K562 (cell line): Measurements from ENCODE around the gene CTIF. TPM values are rescaled to one million over a fixed set of nuclear protein-coding genes. Genes with fewer than 3 reads are reported as not detected.

Experiments used
- ATAC-seq: fragments of 200-7000 bp; cut with Tn5 transposase; 3 replicates; pipeline ENCODE4 v1.9.1; 2020; ENCODE audit warnings: moderate library complexity
- BruUV-seq: library from RNA; stranded (reverse); fragments of 400-500 nt; replicated peaks from 2 replicates; lab custom pipeline; 2021; lab: Mats Ljungman, UMichigan
- CTCF ChIA-PET: fragments of 300-600 bp; formaldehyde crosslinking; extraction: SDS; loops from one replicate; lab custom pipeline; 2021; ENCODE audit warnings: low intra/inter-chr PET ratio; lab: Yijun Ruan, JAX
- POLR2A ChIA-PET: fragments of 300-600, 350-650 bp; sonication (Branson Sonifier 250); formaldehyde crosslinking; extraction: SDS; loops from one replicate; lab custom pipeline; 2021; ENCODE audit warnings: antibody characterized with exemption, inconsistent platforms; lab: Yijun Ruan, JAX
- DNase-seq, 4 experiments: peaks; one replicate each; pipeline versions ENCODE4 v3.0.0 to v3.0.0-alpha.2; 2011 to 2018; ENCODE audit warnings: low spot score in 3 of 4, mixed read lengths in 3 of 4; ENCODE audit errors: extremely low read depth in 1 of 4
- FAIRE-seq: peaks from 2 replicates; lab custom pipeline; 2011; peaks lifted over from hg19 to GRCh38; lab: Jason Lieb, UNC
- H2AFZ ChIP-seq: 2 replicates; pipeline ENCODE4 v1.6.0; 2011; ENCODE audit warnings: low read depth, low read length, control low read depth, inconsistent platforms
- H3K27ac ChIP-seq: fragments of 200-600 bp; 3 replicates; pipeline ENCODE4 v1.8.0; 2011; ENCODE audit warnings: low read depth, mild to moderate bottlenecking, control low read depth, inconsistent platforms, low read length, moderate library complexity, mixed read lengths; ENCODE audit errors: extremely low read depth
- H3K27me3 ChIP-seq, 2 experiments: fragments of 300-600 bp in 1 of 2; 2 replicates in 1 of 2; 3 replicates in 1 of 2; pipeline versions ENCODE4 v1.6.0 to v1.8.0; 2011; ENCODE audit warnings: inconsistent platforms in 2 of 2, low read length in 2 of 2, mild to moderate bottlenecking in 1 of 2, mixed read lengths in 1 of 2, moderate library complexity in 1 of 2; ENCODE audit not compliant: control insufficient read depth in 2 of 2, insufficient read depth in 2 of 2
- H3K36me3 ChIP-seq: fragments of 300-600 bp; 3 replicates; pipeline ENCODE4 v1.8.0; 2011; ENCODE audit warnings: mild to moderate bottlenecking, low read length, inconsistent platforms; ENCODE audit not compliant: control insufficient read depth, insufficient read depth
- H3K4me1 ChIP-seq, 2 experiments: fragments of 200-600 bp in 1 of 2; replicated peaks in 1 of 2; 2 replicates in 1 of 2; 3 replicates in 1 of 2; pipeline versions ENCODE4 v1.5.1 to v1.8.0; 2011; ENCODE audit warnings: inconsistent platforms in 2 of 2, low read length in 2 of 2, mild to moderate bottlenecking in 1 of 2, mixed read lengths in 1 of 2, moderate library complexity in 1 of 2; ENCODE audit not compliant: control insufficient read depth in 2 of 2, insufficient read depth in 2 of 2
- H3K4me2 ChIP-seq: 2 replicates; pipeline ENCODE4 v1.6.1; 2011; ENCODE audit warnings: low read length, control low read depth, inconsistent platforms, mixed read lengths; ENCODE audit not compliant: insufficient read depth
- H3K4me3 ChIP-seq: fragments of 200-600 bp; sonication (generic), shearing (Covaris generic); 2 replicates; pipeline ENCODE4 v1.5.1; 2016; ENCODE audit warnings: control low read depth, inconsistent platforms
- H3K79me2 ChIP-seq: fragments of 200-600 bp; 3 replicates; pipeline ENCODE4 v1.8.0; 2011; ENCODE audit warnings: low read length, inconsistent platforms; ENCODE audit not compliant: control insufficient read depth, insufficient read depth
- H3K9ac ChIP-seq, 2 experiments: 2 replicates each; pipeline versions ENCODE4 v1.6.0 to v1.6.1; 2011; ENCODE audit warnings: low read depth in 2 of 2, low read length in 2 of 2, control low read depth in 1 of 2, inconsistent platforms in 1 of 2, mild to moderate bottlenecking in 1 of 2, mixed read lengths in 1 of 2; ENCODE audit not compliant: insufficient read depth in 1 of 2
- H3K9me1 ChIP-seq: one replicate; pipeline ENCODE4 v1.6.0; 2011; ENCODE audit warnings: inconsistent platforms, mild to moderate bottlenecking, low read length, moderate library complexity; ENCODE audit not compliant: control insufficient read depth, insufficient read depth
- H3K9me3 ChIP-seq: replicated peaks from 2 replicates; pipeline ENCODE4 v1.5.1; 2011; ENCODE audit warnings: low read depth, low read length, inconsistent platforms; ENCODE audit not compliant: control insufficient read depth, insufficient read depth
- H4K20me1 ChIP-seq: replicated peaks from 2 replicates; pipeline ENCODE4 v1.6.1; 2011; ENCODE audit warnings: low read length, inconsistent platforms, mixed read lengths; ENCODE audit not compliant: control insufficient read depth, insufficient read depth
- CEBPG ChIP-seq, 3 experiments: fragments of 200-800 bp in 1 of 3; sonication (Bioruptor generic) in 1 of 3; sonication (generic) in 1 of 3; formaldehyde crosslinking in 1 of 3; IDR thresholded peaks in 2 of 3; conservative IDR thresholded peaks in 1 of 3; 2 replicates each; pipeline versions ENCODE4 v1.6.1 to v1.8.0; 2016 to 2022; ENCODE audit warnings: missing compliant biosample characterization in 2 of 3, missing genetic modification characterization in 2 of 3, mild to moderate bottlenecking in 1 of 3, missing genetic modification reagents in 1 of 3
- HSF4 ChIP-seq: fragments of 250-450 bp; sonication (Bioruptor Pico); IDR thresholded peaks from 2 replicates; pipeline ENCODE4 v2.1.2; 2022; ENCODE audit warnings: mild to moderate bottlenecking, moderate library complexity, borderline replicate concordance
- ILF3 ChIP-seq: fragments of 450-650 bp; IDR thresholded peaks from 2 replicates; pipeline ENCODE4 v1.6.1; 2018; ENCODE audit warnings: antibody characterized with exemption, mild to moderate bottlenecking, moderate library complexity, borderline replicate concordance
- KAT7 ChIP-seq: sonication (generic); formaldehyde crosslinking; IDR thresholded peaks from 2 replicates; pipeline ENCODE4 v1.8.0; 2022; ENCODE audit warnings: missing genetic modification reagents, mild to moderate bottlenecking, borderline replicate concordance
- L3MBTL2 ChIP-seq: fragments of 450-650 bp; IDR thresholded peaks from 2 replicates; pipeline ENCODE4 v1.6.1; 2016; ENCODE audit warnings: mild to moderate bottlenecking, moderate library complexity
- ZNF197 ChIP-seq: fragments of 200-800 bp; sonication (Bioruptor generic); IDR thresholded peaks from 2 replicates; pipeline ENCODE4 v1.6.1; 2016; ENCODE audit warnings: low read depth, missing genetic modification characterization, missing compliant biosample characterization
- ZNF507 ChIP-seq: conservative IDR thresholded peaks from 2 replicates; pipeline ENCODE4 v1.6.1; 2017; ENCODE audit warnings: missing genetic modification characterization, missing compliant biosample characterization
- WGBS: fragments of 100-300 bp; shearing (Covaris generic); methylation state at CpG from one replicate; pipeline ENCODE4 v1.1.6; 2016; ENCODE audit warnings: low coverage, mixed read lengths; ENCODE audit not compliant: insufficient coverage; ENCODE audit errors: missing lambda C conversion rate; 5-methylcytosine and 5-hydroxymethylcytosine counted together
- in situ Hi-C: fragments of 300-500 bp; cut with MboI; formaldehyde crosslinking; loops from 4 replicates; pipeline ENCODE4 v1.15.0; 2018; ENCODE audit warnings: inconsistent platforms, mixed read lengths
- intact Hi-C: fragments of 100-400 bp; cut with micrococcal nuclease; formaldehyde crosslinking; loops from 2 replicates; pipeline ENCODE4 v1.14.2; 2022
- polyA plus RNA-seq, 8 experiments: library from polyadenylated mRNA; depleted of rRNA in 4 of 8; stranded (reverse) in 5 of 8; unstranded in 3 of 8; fragments of >200 nt; fragmentation: Nextera tagmentation in 2 of 8; fragmentation: Illumina TruSeq in 1 of 8; extraction: Ambion mirVana in 2 of 8; extraction: Trizol in 1 of 8; gene quantifications; 2 replicates each; pipeline versions ENCODE4 v1.2.1 to v1.2.3, GENCODE V29; 2011 to 2014; ENCODE audit warnings: inconsistent platforms in 1 of 8, missing spikeins in 1 of 8
- total RNA-seq, 7 experiments: library from RNA; depleted of rRNA in 6 of 7; stranded (reverse); fragments of >200 nt in 6 of 7; fragmentation: Illumina TruSeq in 2 of 7; extraction: Trizol in 2 of 7; gene quantifications; 2 replicates each; pipeline versions ENCODE4 v1.2.1 to v1.2.3, GENCODE V29; 2011 to 2021; ENCODE audit warnings: low replicate concordance in 1 of 7
- TF ChIP-seq, protein P1 (sequence below), 2 experiments: fragments of 450-650 bp in 1 of 2; sonication (generic) in 1 of 2; formaldehyde crosslinking in 1 of 2; IDR thresholded peaks in 1 of 2; conservative IDR thresholded peaks in 1 of 2; 2 replicates each; pipeline versions ENCODE4 v1.6.1 to v1.8.1; 2016 to 2023; ENCODE audit warnings: mild to moderate bottlenecking in 2 of 2, moderate library complexity in 2 of 2, inconsistent platforms in 1 of 2, missing genetic modification reagents in 1 of 2
- TF ChIP-seq, protein P2 (sequence below): fragments of 450-650 bp; IDR thresholded peaks from one replicate; pipeline ENCODE4 v1.6.1; 2018; ENCODE audit warnings: mild to moderate bottlenecking, moderate library complexity; ENCODE audit not compliant: partially characterized antibody
- TF ChIP-seq, protein P3 (sequence below): fragments of 250-450 bp; sonication (Bioruptor Pico); IDR thresholded peaks from 2 replicates; pipeline ENCODE4 v1.4.0; 2020; ENCODE audit warnings: mild to moderate bottlenecking

The CTIF gene
- total and polyA plus RNA-seq, 9 of the 15 experiments (the other 6 are each of a cell fraction or from before 2014, with no cell fraction given): 0.17 to 11.5 (median 2.2) TPM

DNA sequence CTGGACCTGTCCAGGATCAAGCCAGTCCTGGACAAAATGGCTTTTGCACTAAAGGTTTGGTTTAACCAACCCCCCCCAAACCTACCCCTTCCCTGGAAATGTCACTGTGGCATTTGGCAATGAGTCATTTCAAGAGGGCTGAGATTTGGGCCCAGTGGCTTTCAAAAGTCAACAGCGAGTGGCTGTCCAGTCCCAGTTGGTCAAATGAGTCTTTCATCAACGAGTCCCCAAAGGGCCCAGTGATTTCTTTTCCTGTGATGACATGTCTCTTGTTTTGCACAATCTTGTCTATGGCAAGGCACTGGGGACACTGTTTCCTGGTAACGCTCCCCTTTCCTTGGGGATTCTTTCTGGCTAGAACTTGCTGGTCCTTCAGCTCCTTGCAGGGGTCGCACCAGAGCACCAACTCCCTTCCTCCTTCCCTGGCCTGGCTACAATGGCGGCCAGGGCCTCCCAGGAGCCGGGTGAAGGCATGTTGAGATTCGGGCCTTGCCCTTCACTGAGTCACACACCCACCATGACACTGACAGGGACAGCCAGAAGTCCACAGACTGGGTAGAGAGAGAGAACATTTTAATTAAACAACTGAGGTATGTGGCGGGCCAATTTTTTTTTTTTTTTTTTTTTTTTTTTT is 324.7 kb downstream of the CTIF start:
- no peak for TF ChIP-seq ZNF507 (tag)
- TF ChIP-seq, protein P1, sequence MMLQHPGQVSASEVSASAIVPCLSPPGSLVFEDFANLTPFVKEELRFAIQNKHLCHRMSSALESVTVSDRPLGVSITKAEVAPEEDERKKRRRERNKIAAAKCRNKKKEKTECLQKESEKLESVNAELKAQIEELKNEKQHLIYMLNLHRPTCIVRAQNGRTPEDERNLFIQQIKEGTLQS (IDR thresholded peaks at IDR 0.05): 0 out of 2 replicates have a peak, but pooled peaks have one; percentile 13
- TF ChIP-seq, protein P1 (CRISPR knock-in tag; conservative IDR thresholded peaks at IDR 0.05): no peak
- POLR2A ChIA-PET: no interaction called here
- in situ Hi-C loops (no loop called here), intact Hi-C loops (no loop called here)
- no peak overlapping the region for H3K9ac ChIP-seq
- BruUV-seq: no TSS peak
- H3K4me2 ChIP-seq: no peak overlapping the region
- 67% methylated on average over 7 of the region's 8 CpGs for WGBS
- no peak for ATAC-seq
- H3K79me2 ChIP-seq: no peaks in the 10 kb centered on the region
- no peaks in the 10 kb centered on the region for H4K20me1 ChIP-seq
- no peak overlapping the region for H3K27ac ChIP-seq
- no peaks in the 10 kb centered on the region for H3K27me3 ChIP-seq
- no peaks in the 10 kb centered on the region for H3K36me3 ChIP-seq
- no peak overlapping the region for H3K4me3 ChIP-seq
- H3K4me1 ChIP-seq: peaks cover under 1 to 15% of the 10 kb centered on the region in 2 experiments; a peak in 2 of 5 replicates
- DNase-seq: no peak
- no peaks in the 10 kb centered on the region for H3K9me3 ChIP-seq
- no peak overlapping the region for H2AFZ ChIP-seq
- CTCF ChIA-PET: no interaction called here
- no peak for FAIRE-seq
- no peaks in the 10 kb centered on the region for H3K9me1 ChIP-seq

DNA sequence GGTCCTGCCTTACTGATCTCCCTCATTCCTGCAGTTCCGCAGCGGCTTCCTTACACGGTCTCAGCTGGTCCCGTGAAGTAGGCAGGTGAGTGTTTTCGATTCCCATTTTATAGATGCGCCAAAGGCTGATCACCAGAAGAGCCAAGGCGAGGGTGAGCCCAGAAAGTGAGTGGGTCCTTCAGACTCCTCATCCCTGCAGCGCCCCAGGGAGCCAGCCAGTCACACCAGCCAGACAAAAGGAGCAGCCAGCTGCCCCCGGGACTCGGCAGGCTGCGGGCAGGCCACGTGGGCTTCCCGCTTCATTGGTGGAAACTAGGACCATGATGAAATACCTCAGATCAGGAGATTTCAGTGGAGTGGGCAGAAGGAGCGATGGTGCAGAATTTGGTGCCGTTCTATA is 326.0 kb downstream of the CTIF start:
- Histone ChIP-seq H3K9ac (no peak overlapping the region), H3K79me2 (no peaks in the 10 kb centered on the region), H3K36me3 (no peaks in the 10 kb centered on the region), H3K9me3 (no peaks in the 10 kb centered on the region), H4K20me1 (no peaks in the 10 kb centered on the region), H3K4me3 (no peak overlapping the region), H3K4me1 (peaks cover 4 to 7% of the 10 kb centered on the region in 2 experiments; a peak in 2 of 5 replicates), H3K27me3 (no peaks in the 10 kb centered on the region), H3K4me2 (no peak overlapping the region), H3K27ac (no peak overlapping the region), H3K9me1 (no peaks in the 10 kb centered on the region), H2AFZ (no peak overlapping the region)
- DNase-seq: no peak
- ChIA-PET POLR2A (no interaction called here), CTCF (no interaction called here)
- ATAC-seq: no peak
- intact Hi-C loops (no loop called here), in situ Hi-C loops (no loop called here)
- TF ChIP-seq, protein P2, sequence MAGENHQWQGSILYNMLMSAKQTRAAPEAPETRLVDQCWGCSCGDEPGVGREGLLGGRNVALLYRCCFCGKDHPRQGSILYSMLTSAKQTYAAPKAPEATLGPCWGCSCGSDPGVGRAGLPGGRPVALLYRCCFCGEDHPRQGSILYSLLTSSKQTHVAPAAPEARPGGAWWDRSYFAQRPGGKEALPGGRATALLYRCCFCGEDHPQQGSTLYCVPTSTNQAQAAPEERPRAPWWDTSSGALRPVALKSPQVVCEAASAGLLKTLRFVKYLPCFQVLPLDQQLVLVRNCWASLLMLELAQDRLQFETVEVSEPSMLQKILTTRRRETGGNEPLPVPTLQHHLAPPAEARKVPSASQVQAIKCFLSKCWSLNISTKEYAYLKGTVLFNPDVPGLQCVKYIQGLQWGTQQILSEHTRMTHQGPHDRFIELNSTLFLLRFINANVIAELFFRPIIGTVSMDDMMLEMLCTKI: no peak
- no peak for TF ChIP-seq HSF4 (CRISPR knock-in tag)
- TF ChIP-seq CEBPG (CRISPR knock-in tag; IDR thresholded peaks at IDR 0.05): no peak
- TF ChIP-seq CEBPG (tag; conservative IDR thresholded peaks at IDR 0.05 in 1 of 2, IDR thresholded peaks at IDR 0.05 in 1 of 2): no peak
- TF ChIP-seq ILF3: no peak
- TF ChIP-seq ZNF197 (CRISPR knock-in tag): no peak
- TF ChIP-seq KAT7: no peak
- TF ChIP-seq, protein P3, sequence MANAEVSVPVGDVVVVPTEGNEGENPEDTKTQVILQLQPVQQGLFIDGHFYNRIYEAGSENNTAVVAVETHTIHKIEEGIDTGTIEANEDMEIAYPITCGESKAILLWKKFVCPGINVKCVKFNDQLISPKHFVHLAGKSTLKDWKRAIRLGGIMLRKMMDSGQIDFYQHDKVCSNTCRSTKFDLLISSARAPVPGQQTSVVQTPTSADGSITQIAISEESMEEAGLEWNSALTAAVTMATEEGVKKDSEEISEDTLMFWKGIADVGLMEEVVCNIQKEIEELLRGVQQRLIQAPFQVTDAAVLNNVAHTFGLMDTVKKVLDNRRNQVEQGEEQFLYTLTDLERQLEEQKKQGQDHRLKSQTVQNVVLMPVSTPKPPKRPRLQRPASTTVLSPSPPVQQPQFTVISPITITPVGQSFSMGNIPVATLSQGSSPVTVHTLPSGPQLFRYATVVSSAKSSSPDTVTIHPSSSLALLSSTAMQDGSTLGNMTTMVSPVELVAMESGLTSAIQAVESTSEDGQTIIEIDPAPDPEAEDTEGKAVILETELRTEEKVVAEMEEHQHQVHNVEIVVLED (CRISPR knock-in tag): no peak
- TF ChIP-seq L3MBTL2: no peak
- FAIRE-seq: no peak
- no TSS peak for BruUV-seq
- WGBS: 66% methylated on average over 12 of the region's 15 CpGs
